ENCODE data around the gene KIF21A. TPM values are rescaled to one million over a fixed set of nuclear protein-coding genes. Genes with fewer than 3 reads are reported as not detected.
"Not testable (repeated sequence)": the region's sequence is repeated elsewhere in the genome, so short reads cannot be mapped to it uniquely, and the experiment has no call there.

KIF21A gene
- total and polyA plus RNA-seq, 4 donors = 5.2 to 36.5 (median 13.3) TPM

- ATAC-seq (ENCODE audit: insufficient read depth, low FRiP score) (no peak), DNase-seq (no peak)
- no peak overlapping the region for H3K9ac ChIP-seq (ENCODE audit: insufficient read depth in 1 of 2, low read length in 2 of 2)
- no peaks in the 10 kb centered on the region for H3K27me3 ChIP-seq (ENCODE audit: control insufficient read depth in 3 of 3, insufficient read depth in 3 of 3, low read length in 2 of 3)
- no peak for TF ChIP-seq CTCF (IDR thresholded peaks at IDR 0.05; ENCODE audit: control extremely low read depth, extremely low read depth)
- H3K4me1 ChIP-seq (ENCODE audit: control insufficient read depth in 5 of 5, insufficient read depth in 5 of 5, low read length in 5 of 5) = no peaks in the 10 kb centered on the region
- H3K4me3 ChIP-seq = no peak overlapping the region
- WGBS, 2 donors = 90 to 96% methylated on average over 7 of the region's 7 CpGs
- H3K9me3 ChIP-seq (ENCODE audit: control insufficient read depth in 4 of 4, insufficient read depth in 3 of 4, low read length in 3 of 4) = no peaks in the 10 kb centered on the region
- H3K27ac ChIP-seq (ENCODE audit: low read depth in 1 of 2, low read length in 1 of 2) = no peak overlapping the region
- no peaks in the 10 kb centered on the region for H3K36me3 ChIP-seq (ENCODE audit: control insufficient read depth in 4 of 4, insufficient read depth in 4 of 4, low read length in 4 of 4)
Observed at GRCh38 chr12:39483597-39483996, 40.7 kb upstream of the KIF21A start.

GRCh38 chr12:39483042-39483441 lies 40.1 kb upstream of the KIF21A start:
- no peak for TF ChIP-seq CTCF (IDR thresholded peaks at IDR 0.05; ENCODE audit: control extremely low read depth, extremely low read depth)
- H3K4me1 ChIP-seq (ENCODE audit: control insufficient read depth in 5 of 5, insufficient read depth in 5 of 5, low read length in 5 of 5) = no peaks in the 10 kb centered on the region
- H3K9me3 ChIP-seq (ENCODE audit: control insufficient read depth in 4 of 4, insufficient read depth in 3 of 4, low read length in 3 of 4) = no peaks in the 10 kb centered on the region
- H3K27ac ChIP-seq (ENCODE audit: low read depth in 1 of 2, low read length in 1 of 2) = no peak overlapping the region
- no peaks in the 10 kb centered on the region for H3K36me3 ChIP-seq (ENCODE audit: control insufficient read depth in 4 of 4, insufficient read depth in 4 of 4, low read length in 4 of 4)
- no peak overlapping the region for H3K9ac ChIP-seq (ENCODE audit: insufficient read depth in 1 of 2, low read length in 2 of 2)
- no peak overlapping the region for H3K4me3 ChIP-seq
- WGBS, 2 donors = 88 to 90% methylated on average over 4 of the region's 4 CpGs
- DNase-seq (no peak), ATAC-seq (ENCODE audit: insufficient read depth, low FRiP score) (no peak)
- H3K27me3 ChIP-seq (ENCODE audit: control insufficient read depth in 3 of 3, insufficient read depth in 3 of 3, low read length in 2 of 3) = no peaks in the 10 kb centered on the region

GRCh38 chr12:39476894-39477293 lies 34.0 kb upstream of the KIF21A start:
- ATAC-seq (ENCODE audit: insufficient read depth, low FRiP score) = no peak
- no peak for DNase-seq
- Histone ChIP-seq H3K36me3 (ENCODE audit: control insufficient read depth in 4 of 4, insufficient read depth in 4 of 4, low read length in 4 of 4) (no peaks in the 10 kb centered on the region), H3K9me3 (ENCODE audit: control insufficient read depth in 4 of 4, insufficient read depth in 3 of 4, low read length in 3 of 4) (peaks cover 0 to 4% (median 0%) of the 10 kb centered on the region in 4 donors), H3K9ac (ENCODE audit: insufficient read depth in 1 of 2, low read length in 2 of 2) (no peak overlapping the region), H3K4me3 (no peak overlapping the region), H3K27me3 (ENCODE audit: control insufficient read depth in 3 of 3, insufficient read depth in 3 of 3, low read length in 2 of 3) (no peaks in the 10 kb centered on the region), H3K4me1 (ENCODE audit: control insufficient read depth in 5 of 5, insufficient read depth in 5 of 5, low read length in 5 of 5) (no peaks in the 10 kb centered on the region), H3K27ac (ENCODE audit: low read depth in 1 of 2, low read length in 1 of 2) (no peak overlapping the region)
- TF ChIP-seq CTCF (IDR thresholded peaks at IDR 0.05; ENCODE audit: control extremely low read depth, extremely low read depth) = no peak
- WGBS, 2 donors = 80 to 86% methylated on average over 5 of the region's 5 CpGs

- TF ChIP-seq CTCF (IDR thresholded peaks at IDR 0.05; ENCODE audit: control extremely low read depth, extremely low read depth) = no peak
- ATAC-seq (ENCODE audit: insufficient read depth, low FRiP score) = no peak
- Histone ChIP-seq H3K36me3 (ENCODE audit: control insufficient read depth in 4 of 4, insufficient read depth in 4 of 4, low read length in 4 of 4) (no peaks in the 10 kb centered on the region), H3K4me1 (ENCODE audit: control insufficient read depth in 5 of 5, insufficient read depth in 5 of 5, low read length in 5 of 5) (no peaks in the 10 kb centered on the region), H3K4me3 (no peak overlapping the region), H3K9me3 (ENCODE audit: control insufficient read depth in 4 of 4, insufficient read depth in 3 of 4, low read length in 3 of 4) (peaks cover 0 to 4% (median 0%) of the 10 kb centered on the region in 4 donors), H3K9ac (ENCODE audit: insufficient read depth in 1 of 2, low read length in 2 of 2) (no peak overlapping the region), H3K27me3 (ENCODE audit: control insufficient read depth in 3 of 3, insufficient read depth in 3 of 3, low read length in 2 of 3) (no peaks in the 10 kb centered on the region), H3K27ac (ENCODE audit: low read depth in 1 of 2, low read length in 1 of 2) (no peak overlapping the region)
- WGBS, 2 donors = 90 to 94% methylated on average over 4 of the region's 4 CpGs
- no peak for DNase-seq
Observed at GRCh38 chr12:39476121-39476520, 33.2 kb upstream of the KIF21A start.

- H3K4me3 ChIP-seq; H3K9me3 ChIP-seq (ENCODE audit: control insufficient read depth in 4 of 4, insufficient read depth in 3 of 4, low read length in 3 of 4); H3K9ac ChIP-seq (ENCODE audit: insufficient read depth in 1 of 2, low read length in 2 of 2); H3K36me3 ChIP-seq (ENCODE audit: control insufficient read depth in 4 of 4, insufficient read depth in 4 of 4, low read length in 4 of 4); H3K4me1 ChIP-seq (ENCODE audit: control insufficient read depth in 5 of 5, insufficient read depth in 5 of 5, low read length in 5 of 5); H3K27me3 ChIP-seq (ENCODE audit: control insufficient read depth in 3 of 3, insufficient read depth in 3 of 3, low read length in 2 of 3); ATAC-seq (ENCODE audit: insufficient read depth, low FRiP score); DNase-seq; H3K27ac ChIP-seq (ENCODE audit: low read depth in 1 of 2, low read length in 1 of 2): not testable (repeated sequence)
- WGBS, 2 donors = 91 to 92% methylated on average over 10 to 11 of the region's 11 CpGs
Observed at GRCh38 chr12:39475136-39475535, 32.2 kb upstream of the KIF21A start.

Measured in lung (tissue), 12 donors.